Suprapubic skin (tissue), 4 donors: Measurements from ENCODE around the gene CUEDC1. TPM values are rescaled to one million over a fixed set of nuclear protein-coding genes. Genes with fewer than 3 reads are reported as not detected.

Experiments used
- DNase-seq, 2 donors: peaks; one replicate each; pipeline ENCODE4 v3.0.0-alpha.2; 2019; ENCODE audit warnings: low spot score in 2 of 2
- H3K27ac ChIP-seq: fragments of 200-600 bp; sonication (generic); one replicate; pipeline ENCODE4 v1.5.1; 2019
- H3K27me3 ChIP-seq: fragments of 200-600 bp; sonication (generic); one replicate; pipeline ENCODE4 v1.5.1; 2019
- H3K36me3 ChIP-seq: fragments of 200-600 bp; sonication (generic); one replicate; pipeline ENCODE4 v1.5.1; 2019
- H3K4me1 ChIP-seq: fragments of 200-600 bp; sonication (generic); one replicate; pipeline ENCODE4 v1.5.1; 2019
- H3K4me3 ChIP-seq: fragments of 200-600 bp; sonication (generic); one replicate; pipeline ENCODE4 v1.5.1; 2019; ENCODE audit warnings: mild to moderate bottlenecking
- H3K9me3 ChIP-seq: fragments of 200-600 bp; sonication (generic); one replicate; pipeline ENCODE4 v1.5.1; 2019
- EP300 ChIP-seq: sonication (generic); formaldehyde crosslinking; IDR thresholded peaks from one replicate; pipeline ENCODE4 v1.6.1; 2017; ENCODE audit warnings: antibody characterized with exemption
- POLR2A ChIP-seq, 2 donors: fragments of 450-650 bp; IDR thresholded peaks; one replicate each; pipeline ENCODE4 v1.6.1; 2017; ENCODE audit warnings: antibody characterized with exemption in 2 of 2, mild to moderate bottlenecking in 2 of 2, moderate library complexity in 2 of 2
- POLR2AphosphoS5 ChIP-seq, 3 donors: sonication (generic); formaldehyde crosslinking; IDR thresholded peaks; one replicate each; pipeline ENCODE4 v1.6.1; 2017; ENCODE audit warnings: antibody characterized with exemption in 3 of 3
- WGBS: methylation state at CpG from one replicate; pipeline ENCODE4 v1.1.5; 2018; 5-methylcytosine and 5-hydroxymethylcytosine counted together
- total RNA-seq, 4 donors: library from RNA; depleted of rRNA; stranded (reverse); fragments of >200 nt; gene quantifications; one replicate each; pipeline ENCODE4 v1.1.0, GENCODE V29; 2016
- TF ChIP-seq, protein P1 (sequence below), 2 donors: fragments of 200-600 bp in 1 of 2; fragments of 450-650 bp in 1 of 2; sonication (generic) in 1 of 2; IDR thresholded peaks; one replicate each; pipeline ENCODE4 v1.5.1; 2016 to 2019; ENCODE audit warnings: antibody characterized with exemption in 2 of 2, mild to moderate bottlenecking in 1 of 2, moderate library complexity in 1 of 2

Gene CUEDC1
- total RNA-seq, 4 donors from 2014 or later, result 5.1 to 34.2 (median 12.8) TPM

DNA sequence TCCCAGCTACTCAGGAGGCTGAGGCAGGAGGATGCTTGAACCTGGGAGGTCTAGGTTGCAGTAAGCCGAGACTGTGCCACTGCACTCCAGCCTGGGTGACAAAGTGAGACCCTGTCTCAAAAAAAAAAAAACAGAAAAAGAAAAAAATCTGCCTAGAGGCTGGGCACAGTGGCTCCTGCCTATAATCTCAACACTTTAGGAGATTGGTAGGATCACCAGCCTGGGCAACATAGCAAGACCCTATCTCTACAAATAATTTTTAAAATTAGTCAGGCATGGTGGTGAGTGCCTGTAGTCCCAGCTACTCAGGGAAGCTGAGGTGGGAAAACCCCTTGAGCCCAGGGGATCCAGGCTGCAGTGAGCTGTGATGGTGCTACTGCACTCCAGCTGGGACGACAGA, 17.7 kb downstream of the CUEDC1 start:
- peak overlapping the region; percentile 88 for H3K27ac ChIP-seq

DNA sequence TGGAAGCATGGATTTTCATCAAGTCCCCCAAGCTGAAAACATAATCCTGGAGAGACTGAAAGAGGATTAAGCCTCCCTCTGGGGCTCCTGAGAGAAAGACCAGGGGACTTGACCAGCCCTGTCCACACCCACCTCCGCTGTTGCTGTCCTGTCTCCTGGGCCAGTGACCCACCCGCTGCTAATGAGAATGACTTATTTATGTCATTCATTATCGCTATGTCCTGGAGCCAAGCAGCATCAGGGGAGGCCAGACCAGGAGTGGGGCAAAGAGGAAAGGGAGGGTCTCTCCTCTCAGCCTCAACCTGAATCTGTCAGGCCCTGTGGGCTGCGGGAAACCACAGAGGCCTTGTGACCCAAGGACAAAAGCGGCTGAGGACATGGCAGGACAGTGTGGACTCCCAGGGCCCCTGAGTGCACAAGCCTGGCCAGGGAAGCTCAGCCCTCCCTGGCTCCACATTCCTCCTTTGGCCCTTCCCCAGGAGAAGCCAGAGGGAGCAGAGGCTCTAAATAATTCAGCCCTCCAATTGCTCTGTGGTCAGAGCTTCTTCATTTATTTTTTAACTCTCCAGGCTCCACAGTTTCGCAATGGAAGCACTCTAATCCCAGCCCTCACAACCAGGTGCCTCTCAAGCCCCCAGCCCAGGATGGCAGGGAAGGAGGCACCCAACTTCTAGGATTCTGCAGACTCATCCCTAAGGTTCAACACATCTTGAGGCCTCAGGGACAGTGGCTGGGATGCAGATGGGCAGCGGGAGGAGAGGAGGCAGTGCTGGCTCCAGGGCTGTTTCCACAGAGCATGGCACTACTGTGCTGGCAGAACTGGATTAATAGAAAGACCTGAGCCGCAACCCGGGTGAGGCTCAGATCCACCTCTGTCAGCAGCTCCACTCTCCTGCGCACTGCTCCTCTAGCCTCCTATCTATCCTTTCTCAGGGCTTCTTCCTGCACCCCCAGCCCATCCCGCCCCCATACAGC, 19.1 kb downstream of the CUEDC1 start:
- DNase-seq, result peak in 1 of 2 donors; percentile 71
- H3K9me3 ChIP-seq, result no peaks in the 10 kb centered on the region
- H3K36me3 ChIP-seq, result no peaks in the 10 kb centered on the region
- H3K27me3 ChIP-seq, result no peaks in the 10 kb centered on the region
- WGBS, result 47% methylated on average over 11 of the region's 11 CpGs
- TF ChIP-seq POLR2A (IDR thresholded peaks at IDR 0.05) (no peak), POLR2AphosphoS5 (IDR thresholded peaks at IDR 0.05) (peak in 1 of 3 donors; percentile 10)
- no peak overlapping the region for H3K4me3 ChIP-seq
- H3K27ac ChIP-seq, result peak overlapping the region; percentile 88
- peaks cover 69% of the 10 kb centered on the region for H3K4me1 ChIP-seq

More for the DNA sequence above, 17.7 kb downstream of the CUEDC1 start:
- Histone ChIP-seq H3K27me3 (no peaks in the 10 kb centered on the region), H3K9me3 (no peaks in the 10 kb centered on the region), H3K4me1 (peaks cover 69% of the 10 kb centered on the region), H3K4me3 (no peak overlapping the region), H3K36me3 (no peaks in the 10 kb centered on the region)
- TF ChIP-seq, protein P1, sequence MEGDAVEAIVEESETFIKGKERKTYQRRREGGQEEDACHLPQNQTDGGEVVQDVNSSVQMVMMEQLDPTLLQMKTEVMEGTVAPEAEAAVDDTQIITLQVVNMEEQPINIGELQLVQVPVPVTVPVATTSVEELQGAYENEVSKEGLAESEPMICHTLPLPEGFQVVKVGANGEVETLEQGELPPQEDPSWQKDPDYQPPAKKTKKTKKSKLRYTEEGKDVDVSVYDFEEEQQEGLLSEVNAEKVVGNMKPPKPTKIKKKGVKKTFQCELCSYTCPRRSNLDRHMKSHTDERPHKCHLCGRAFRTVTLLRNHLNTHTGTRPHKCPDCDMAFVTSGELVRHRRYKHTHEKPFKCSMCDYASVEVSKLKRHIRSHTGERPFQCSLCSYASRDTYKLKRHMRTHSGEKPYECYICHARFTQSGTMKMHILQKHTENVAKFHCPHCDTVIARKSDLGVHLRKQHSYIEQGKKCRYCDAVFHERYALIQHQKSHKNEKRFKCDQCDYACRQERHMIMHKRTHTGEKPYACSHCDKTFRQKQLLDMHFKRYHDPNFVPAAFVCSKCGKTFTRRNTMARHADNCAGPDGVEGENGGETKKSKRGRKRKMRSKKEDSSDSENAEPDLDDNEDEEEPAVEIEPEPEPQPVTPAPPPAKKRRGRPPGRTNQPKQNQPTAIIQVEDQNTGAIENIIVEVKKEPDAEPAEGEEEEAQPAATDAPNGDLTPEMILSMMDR (IDR thresholded peaks at IDR 0.05), result no peak
- no peak for TF ChIP-seq POLR2AphosphoS5 (IDR thresholded peaks at IDR 0.05)
- TF ChIP-seq POLR2A (IDR thresholded peaks at IDR 0.05), result no peak
- TF ChIP-seq EP300, result no peak
- no peak for DNase-seq
- WGBS, result 93% methylated on average over 2 of the region's 2 CpGs

DNA sequence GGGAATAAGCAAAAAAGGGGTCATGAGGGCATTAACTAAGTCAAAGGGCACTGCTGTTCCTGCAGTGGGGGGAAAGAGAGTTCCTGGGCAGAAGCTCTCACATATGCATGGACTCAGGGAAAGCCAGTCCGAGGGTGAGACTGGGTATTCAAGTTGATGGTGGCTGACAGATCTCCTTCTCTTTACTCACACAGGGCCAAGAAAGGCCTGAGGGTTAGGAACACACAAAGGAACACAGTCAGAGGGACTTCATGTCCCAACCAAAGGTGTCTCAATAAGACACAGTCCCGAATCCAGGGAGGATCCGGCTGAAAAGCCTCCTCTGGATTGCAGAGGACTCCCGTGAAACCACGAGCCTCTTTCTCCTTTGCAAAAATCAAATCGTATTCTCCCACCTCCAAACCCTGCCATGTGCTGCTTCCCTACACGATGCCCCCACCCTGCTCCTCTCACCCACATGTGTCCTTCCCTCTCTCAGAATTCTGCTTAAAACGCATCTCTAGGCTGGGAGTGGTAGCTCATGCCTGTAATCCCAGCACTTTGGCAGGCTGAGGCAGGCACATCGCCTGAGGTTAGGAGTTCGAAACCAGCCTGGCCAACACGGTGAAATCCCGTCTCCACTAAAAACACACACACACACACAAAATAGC, 23.6 kb downstream of the CUEDC1 start:
- peak overlapping the region; percentile 40 for H3K27ac ChIP-seq
- no peak overlapping the region for H3K4me3 ChIP-seq
- H3K36me3 ChIP-seq, result no peaks in the 10 kb centered on the region
- H3K27me3 ChIP-seq, result no peaks in the 10 kb centered on the region
- DNase-seq, result no peak
- peaks cover 73% of the 10 kb centered on the region for H3K4me1 ChIP-seq
- no peaks in the 10 kb centered on the region for H3K9me3 ChIP-seq
- WGBS, result 69% methylated on average over 12 of the region's 12 CpGs
- TF ChIP-seq POLR2AphosphoS5 (IDR thresholded peaks at IDR 0.05) (no peak), EP300 (no peak), POLR2A (IDR thresholded peaks at IDR 0.05) (no peak)
- TF ChIP-seq, protein P1 (IDR thresholded peaks at IDR 0.05), result no peak

DNA sequence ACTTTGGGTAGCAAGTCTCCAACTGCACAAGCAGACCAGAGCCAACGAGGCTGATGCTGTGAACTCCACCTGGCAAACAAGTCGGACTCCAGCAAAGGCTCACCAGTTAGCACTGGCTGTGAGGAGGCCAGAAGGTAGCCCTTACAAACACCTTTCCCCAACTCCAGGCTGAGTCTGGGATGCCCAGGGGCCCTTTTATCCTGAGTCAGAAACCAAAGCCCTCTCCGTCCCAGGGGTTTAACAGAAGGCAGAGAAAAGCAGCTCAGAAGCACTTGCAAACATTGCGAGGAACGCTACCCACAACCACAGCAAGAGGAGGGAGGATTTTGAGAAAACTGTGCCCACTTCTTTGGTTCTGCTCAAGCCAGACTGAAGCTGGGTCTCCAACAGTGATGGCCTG, 25.0 kb downstream of the CUEDC1 start:
- DNase-seq, result no peak
- no peak for TF ChIP-seq EP300
- no peak for TF ChIP-seq POLR2A (IDR thresholded peaks at IDR 0.05)
- TF ChIP-seq POLR2AphosphoS5 (IDR thresholded peaks at IDR 0.05), result no peak
- TF ChIP-seq, protein P1 (IDR thresholded peaks at IDR 0.05), result no peak
- Histone ChIP-seq H3K36me3 (no peaks in the 10 kb centered on the region), H3K27ac (peak overlapping the region; percentile 7), H3K9me3 (no peaks in the 10 kb centered on the region), H3K4me1 (peaks cover 63% of the 10 kb centered on the region), H3K4me3 (no peak overlapping the region), H3K27me3 (no peaks in the 10 kb centered on the region)
- 92% methylated on average over 3 of the region's 5 CpGs for WGBS

DNA sequence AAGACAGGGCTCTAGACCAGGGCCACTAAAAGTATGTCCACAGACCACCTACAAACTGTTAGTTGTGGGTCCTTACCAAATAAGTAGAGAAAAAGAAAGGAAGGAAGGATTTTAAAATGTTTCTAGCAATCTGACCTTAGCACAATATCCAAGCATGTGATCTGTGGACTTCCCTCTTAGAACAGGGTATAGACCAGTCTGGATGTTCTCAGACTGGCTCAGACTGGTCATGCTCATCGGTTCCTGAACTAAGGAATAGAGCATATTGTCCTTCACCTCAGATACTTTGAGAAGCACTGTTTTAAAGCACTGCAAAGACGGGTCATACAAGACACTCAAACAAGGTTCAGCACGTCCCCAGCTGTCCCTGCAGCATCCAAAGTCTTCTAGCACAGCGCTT, 25.8 kb downstream of the CUEDC1 start:
- peak overlapping the region; percentile 2 for H3K27ac ChIP-seq
- H3K4me1 ChIP-seq, result peaks cover 58% of the 10 kb centered on the region
- 79% methylated on average over 4 of the region's 4 CpGs for WGBS

More for the DNA sequence above, 25.8 kb downstream of the CUEDC1 start:
- no peak for TF ChIP-seq EP300
- TF ChIP-seq POLR2AphosphoS5 (IDR thresholded peaks at IDR 0.05), result no peak
- TF ChIP-seq, protein P1 (IDR thresholded peaks at IDR 0.05), result no peak
- no peak for TF ChIP-seq POLR2A (IDR thresholded peaks at IDR 0.05)
- Histone ChIP-seq H3K4me3 (no peak overlapping the region), H3K27me3 (no peaks in the 10 kb centered on the region), H3K36me3 (no peaks in the 10 kb centered on the region), H3K9me3 (no peaks in the 10 kb centered on the region)
- no peak for DNase-seq
